Stimulated activated naive CD4-positive, alpha-beta T cell treated with Interleukin-2 at 50 U/mL for 16 hours (primary cell): Measurements from ENCODE around the gene FCSK.
A peak's percentile ranks its signal among the peaks of the same experiment; 100 is the strongest.

ENCODE experiments used
- DNase-seq: peaks from one replicate; lab custom pipeline; 2025; lab: John Stamatoyannopoulos, UW

FCSK gene

GRCh38 chr16:70480127-70481105 is 26.0 kb downstream of the FCSK start:
- DNase-seq = no peak

- DNase-seq = no peak
These were observed 27.6 kb downstream of the FCSK start for GRCh38 chr16:70481929-70482536.

- no peak for DNase-seq
These were observed 28.2 kb downstream of the FCSK start for GRCh38 chr16:70482624-70483023.

- DNase-seq = no peak
These were observed 29.0 kb downstream of the FCSK start for GRCh38 chr16:70483426-70483825.

GRCh38 chr16:70484867-70485266 is 30.5 kb downstream of the FCSK start:
- DNase-seq = no peak

- no peak for DNase-seq
These were observed 35.9 kb downstream of the FCSK start for GRCh38 chr16:70490261-70490660.

- no peak for DNase-seq
These were observed 39.4 kb downstream of the FCSK start for GRCh38 chr16:70493802-70494201.

GRCh38 chr16:70494202-70494770 is 39.9 kb downstream of the FCSK start:
- DNase-seq = no peak

GRCh38 chr16:70494777-70495176 is 40.4 kb downstream of the FCSK start:
- DNase-seq = no peak

- DNase-seq = no peak
These were observed 41.2 kb downstream of the FCSK start for GRCh38 chr16:70495425-70496182.

- DNase-seq = no peak
These were observed 42.1 kb downstream of the FCSK start for GRCh38 chr16:70496513-70496912.

- no peak for DNase-seq
These were observed 54.4 kb downstream of the FCSK start for GRCh38 chr16:70508752-70509151.

GRCh38 chr16:70510216-70510615 is 55.8 kb downstream of the FCSK start:
- DNase-seq = no peak

- DNase-seq = no peak
These were observed 57.4 kb downstream of the FCSK start for GRCh38 chr16:70511833-70512232.

GRCh38 chr16:70512456-70512855 is 58.1 kb downstream of the FCSK start:
- DNase-seq = no peak

- DNase-seq = no peak
These were observed 66.4 kb downstream of the FCSK start for GRCh38 chr16:70520612-70521297.

GRCh38 chr16:70522216-70523075 is 68.1 kb downstream of the FCSK start:
- no peak for DNase-seq

GRCh38 chr16:70523076-70523742 is 68.8 kb downstream of the FCSK start, which contains the start of gene COG4:
COG4 (minus strand) TSS chr16:70523554; CDS start chr16:70523543, 11 bp downstream.
- DNase-seq = peak; percentile 93

GRCh38 chr16:70523743-70524398 is 69.5 kb downstream of the FCSK start, which contains the start of gene SF3B3:
SF3B3 (plus strand) TSS chr16:70523816; CDS start chr16:70526657, 2,841 bp downstream.
- DNase-seq = peak; percentile 78
